HG03066 (cell line): ENCODE data around the gene RRP15.
A peak's percentile ranks its signal among the peaks of the same experiment; 100 is the strongest.

ENCODE experiments used
- ATAC-seq: cut with Tn5 transposase; IDR thresholded peaks from one replicate; pipeline ENCODE4 v1.9.1; 2021; ENCODE audit warnings: low read depth; ENCODE audit not compliant: unreplicated experiment

RRP15 gene, protein sequence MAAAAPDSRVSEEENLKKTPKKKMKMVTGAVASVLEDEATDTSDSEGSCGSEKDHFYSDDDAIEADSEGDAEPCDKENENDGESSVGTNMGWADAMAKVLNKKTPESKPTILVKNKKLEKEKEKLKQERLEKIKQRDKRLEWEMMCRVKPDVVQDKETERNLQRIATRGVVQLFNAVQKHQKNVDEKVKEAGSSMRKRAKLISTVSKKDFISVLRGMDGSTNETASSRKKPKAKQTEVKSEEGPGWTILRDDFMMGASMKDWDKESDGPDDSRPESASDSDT

DNA sequence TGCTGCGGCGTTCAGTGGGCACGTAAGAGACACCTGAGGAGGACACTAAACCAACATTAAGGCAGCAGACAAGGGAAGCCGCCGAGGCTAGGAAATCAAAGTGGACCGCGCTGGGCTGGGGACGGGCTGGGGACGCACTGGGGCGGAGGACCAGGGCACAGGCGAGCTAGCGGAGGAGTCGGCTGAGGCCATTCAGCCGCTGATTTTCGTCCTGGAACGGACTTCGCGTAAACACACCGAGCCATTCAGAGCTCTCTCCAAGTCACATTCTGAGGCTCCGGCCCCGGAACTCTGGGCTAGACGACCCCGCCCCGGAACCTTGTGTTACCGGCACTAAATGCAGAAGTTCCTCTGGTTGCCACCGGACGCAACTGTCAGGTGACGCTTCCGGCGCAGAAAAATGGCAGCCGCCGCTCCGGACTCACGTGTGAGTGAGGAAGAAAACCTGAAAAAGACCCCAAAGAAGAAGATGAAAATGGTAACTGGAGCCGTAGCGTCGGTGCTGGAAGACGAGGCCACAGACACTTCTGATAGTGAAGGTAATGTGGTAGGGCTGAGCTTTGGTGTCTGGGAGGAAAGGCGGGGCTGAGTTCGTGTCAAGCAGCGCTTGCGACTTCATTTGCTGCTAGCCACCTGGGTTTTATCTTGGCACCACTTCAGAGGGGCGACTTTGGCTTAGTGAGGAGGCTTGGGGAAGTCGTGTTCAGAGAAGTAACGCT, at the start of gene RRP15:
TSS of gene RRP15 (plus strand) at position 377 of the 719 bp plus-strand sequence. CDS start at position 401, 24 bp downstream.
- ATAC-seq, result peak; percentile 100

DNA sequence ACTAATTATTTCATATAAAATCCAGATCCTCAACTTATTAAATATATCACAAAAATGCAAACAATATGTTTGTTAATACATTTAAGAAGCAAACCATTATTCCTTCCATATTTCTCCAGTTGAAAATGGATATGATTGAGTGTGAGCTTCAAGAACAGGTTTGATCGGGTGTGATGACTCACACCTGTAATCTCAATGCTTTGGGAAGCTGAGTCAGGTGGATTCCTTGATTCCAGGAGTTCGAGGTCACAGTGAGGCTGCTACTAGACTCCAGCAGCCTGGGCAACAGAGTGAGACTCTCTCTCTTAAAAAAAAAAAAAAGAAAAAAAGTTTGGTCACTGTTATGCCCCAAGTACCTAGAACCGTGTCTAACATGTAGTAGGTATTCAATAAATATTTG, 42.9 kb upstream of the RRP15 start:
- ATAC-seq, result no peak

DNA sequence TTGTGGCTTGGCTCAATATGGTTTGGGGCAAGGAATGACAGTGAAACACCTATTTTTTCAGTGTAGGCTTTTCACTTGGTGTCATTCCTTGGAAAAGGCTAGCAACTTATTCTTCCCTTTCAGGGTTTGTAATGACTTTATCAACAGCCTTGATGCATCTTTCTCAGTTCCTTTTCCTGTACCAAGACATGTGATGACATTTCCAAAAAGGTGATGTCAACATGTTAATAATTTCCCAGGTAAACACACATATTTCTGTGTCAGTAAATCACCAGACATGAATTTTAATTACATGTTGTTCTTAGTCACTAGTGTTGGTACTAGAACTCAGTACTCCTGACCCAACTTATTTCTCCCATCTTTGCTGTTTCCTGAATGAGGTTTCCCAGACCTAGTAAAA, 37.8 kb upstream of the RRP15 start:
- no peak for ATAC-seq

DNA sequence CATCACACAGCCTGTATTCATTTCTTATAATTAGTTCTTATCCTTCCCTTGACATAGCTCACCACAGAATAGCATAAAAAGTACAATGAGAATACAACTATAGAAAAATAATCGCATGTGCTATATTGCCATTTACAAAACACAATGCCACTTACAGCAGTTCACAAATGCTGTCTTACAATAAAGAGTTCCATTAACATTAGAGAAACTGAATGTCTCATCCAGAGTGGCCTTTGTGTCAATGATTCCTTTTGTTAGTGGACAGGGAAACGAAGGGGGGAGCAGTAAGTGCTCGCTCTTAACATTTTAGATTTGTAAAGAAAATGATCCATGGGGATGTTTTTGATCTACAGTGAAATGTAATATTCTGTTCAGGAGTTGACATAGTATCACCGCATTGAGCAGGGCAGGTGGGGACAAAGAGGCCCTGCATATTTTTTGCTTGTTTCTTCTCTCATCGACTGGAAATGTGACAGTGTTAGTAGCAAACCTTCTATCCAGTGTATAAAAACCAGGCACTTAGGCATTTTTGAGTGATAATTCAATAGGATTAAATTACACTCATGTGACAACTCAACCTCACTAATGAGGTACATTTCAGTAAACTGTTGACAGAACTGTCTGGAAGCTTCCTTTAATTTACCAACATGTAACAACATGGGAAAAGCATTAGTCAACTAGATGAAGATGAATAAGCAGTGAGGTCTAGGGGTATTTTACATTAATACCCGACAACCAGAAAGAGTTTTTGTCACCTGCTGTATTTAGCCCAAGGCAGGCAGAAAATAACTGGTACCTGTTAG, 35.6 kb upstream of the RRP15 start:
- ATAC-seq, result no peak

DNA sequence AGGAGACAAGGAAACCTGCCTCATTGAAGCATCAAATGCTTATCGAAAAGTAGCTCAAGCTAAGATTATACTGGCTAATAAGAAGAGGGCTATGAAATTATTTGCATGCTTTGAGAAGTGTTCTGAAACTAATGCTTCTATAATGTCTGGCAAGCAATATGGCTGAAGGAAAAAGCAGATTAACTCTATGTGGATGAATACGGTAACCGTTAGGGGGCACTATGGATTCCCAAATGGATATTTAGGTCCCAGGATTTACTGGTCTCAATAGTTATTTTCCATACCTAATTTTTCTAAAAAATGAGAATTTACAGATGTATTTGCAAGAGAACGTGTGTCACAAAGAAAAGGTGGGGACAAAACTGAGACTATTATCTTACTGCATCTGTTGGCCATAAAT, 34.6 kb upstream of the RRP15 start:
- no peak for ATAC-seq

DNA sequence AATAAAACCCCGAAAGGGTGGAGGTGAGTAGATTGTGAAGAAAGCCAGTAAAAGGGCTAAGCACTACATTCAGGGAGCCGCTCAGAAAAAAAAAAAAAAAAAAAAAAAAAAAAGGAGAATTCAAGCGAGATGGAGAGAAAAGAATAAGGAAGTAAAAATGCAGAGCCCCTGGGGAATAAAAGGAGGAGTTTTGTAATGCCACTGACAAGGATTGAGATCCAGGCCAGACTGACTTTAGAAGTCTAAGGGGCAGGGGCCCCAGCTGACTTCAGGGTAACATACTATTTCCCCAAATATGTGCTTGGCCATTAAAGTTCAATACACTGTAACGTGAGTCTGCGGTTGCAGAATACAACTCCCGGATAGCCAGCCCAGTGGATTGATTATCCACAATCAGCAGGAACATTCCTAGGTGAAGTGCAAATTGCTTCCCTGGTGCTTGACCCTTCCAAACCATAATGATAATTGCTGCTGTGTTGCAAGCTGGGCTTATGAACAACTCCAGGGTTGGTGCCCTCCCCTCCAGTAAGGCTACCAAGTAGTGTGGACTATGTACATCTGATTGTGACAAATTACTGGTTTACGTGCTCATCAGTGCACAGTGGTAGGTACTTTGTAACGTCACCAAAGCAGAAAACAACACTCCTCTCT, 30.7 kb upstream of the RRP15 start:
- ATAC-seq, result no peak

DNA sequence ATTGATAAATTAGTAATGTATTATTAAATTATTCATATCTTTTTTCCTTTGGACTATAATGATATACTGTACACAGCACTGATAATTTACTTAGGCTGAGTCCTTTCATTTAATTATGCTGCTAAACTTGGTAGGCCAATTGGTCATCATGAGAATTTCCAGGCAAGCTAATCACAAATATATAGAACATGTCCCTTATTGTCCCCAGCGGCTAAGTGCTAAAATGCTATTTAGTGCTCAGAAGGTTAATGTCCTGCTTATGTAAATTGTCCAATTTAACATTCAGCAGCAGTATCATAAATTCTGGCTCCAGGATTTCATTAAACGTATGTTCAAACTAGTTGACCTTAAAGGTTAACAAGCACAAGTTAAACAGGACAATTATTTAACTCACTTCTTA, 30.0 kb upstream of the RRP15 start:
- ATAC-seq, result no peak

DNA sequence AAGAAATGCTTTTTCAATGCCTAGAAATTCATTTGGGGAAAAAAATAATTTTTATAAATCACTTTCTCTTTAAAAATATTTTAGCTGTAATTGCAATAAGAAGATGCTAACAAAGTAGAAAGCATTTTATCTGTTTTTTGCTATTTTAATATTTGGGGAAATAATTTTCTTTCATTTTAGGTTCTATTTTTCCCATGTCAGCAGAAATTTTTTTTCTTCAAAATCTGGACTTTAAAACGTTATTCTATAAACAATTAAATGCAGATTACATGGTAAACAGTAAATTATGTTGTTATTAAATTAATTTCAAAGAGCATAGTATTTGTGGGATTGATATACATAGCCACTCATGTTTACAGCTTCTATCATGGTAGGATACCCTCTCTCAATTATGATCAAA, 27.7 kb upstream of the RRP15 start:
- ATAC-seq, result no peak

DNA sequence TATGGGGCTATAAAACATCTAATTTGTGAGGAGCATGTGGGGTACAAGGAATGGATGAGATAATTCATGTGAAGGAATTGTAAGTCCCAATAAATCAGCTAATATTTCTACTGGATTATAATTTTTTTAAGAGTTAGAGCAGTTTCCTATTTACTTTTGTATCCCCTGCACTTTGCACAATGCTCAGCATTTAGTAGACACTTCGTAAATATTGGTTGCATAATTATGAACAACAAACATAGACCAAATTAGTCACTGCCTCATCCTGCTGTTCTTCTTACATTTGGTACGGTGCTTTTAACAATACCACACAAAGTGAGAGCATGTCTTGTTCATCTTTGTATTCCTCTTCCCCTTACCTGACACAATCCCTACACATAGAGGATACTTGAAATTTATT, 27.1 kb upstream of the RRP15 start:
- ATAC-seq, result no peak

DNA sequence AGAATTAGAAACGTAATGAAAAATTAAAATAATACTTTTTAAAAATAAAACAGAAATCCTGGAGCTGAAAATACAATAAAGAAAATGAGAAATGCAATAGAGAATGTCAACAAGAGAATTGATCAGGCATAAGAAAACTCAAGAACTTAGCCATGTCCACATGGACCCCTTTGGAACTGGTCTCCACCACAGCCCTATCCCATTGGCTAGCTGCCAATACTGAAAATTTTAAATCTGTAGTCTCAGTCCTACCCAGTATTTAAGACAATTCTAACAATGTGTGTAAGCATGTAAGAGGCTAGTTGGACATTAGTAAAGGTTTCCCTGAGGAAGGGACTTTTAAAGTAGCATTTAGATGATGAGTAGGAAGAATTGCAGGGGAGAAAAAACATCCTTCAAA, 25.8 kb upstream of the RRP15 start:
- no peak for ATAC-seq

DNA sequence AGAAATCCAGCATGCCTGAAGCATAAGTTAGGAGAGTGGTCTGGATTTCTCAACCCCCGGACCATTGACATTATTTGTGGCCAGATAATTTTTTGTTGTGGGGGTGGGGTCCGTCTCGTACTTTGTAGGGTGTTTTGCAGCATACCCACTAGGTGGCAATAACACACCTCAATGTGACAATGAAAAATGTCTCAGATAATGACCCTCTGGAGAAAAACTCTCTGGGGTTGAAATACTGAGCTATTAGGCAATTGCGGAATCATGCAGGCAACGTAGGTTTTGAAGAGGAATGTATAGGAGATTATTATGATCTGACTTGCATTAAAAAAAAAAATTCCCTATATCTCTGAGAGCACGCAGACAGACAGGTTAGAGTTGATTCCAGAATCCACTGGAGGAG, 25.3 kb upstream of the RRP15 start:
- peak; percentile 56 for ATAC-seq

DNA sequence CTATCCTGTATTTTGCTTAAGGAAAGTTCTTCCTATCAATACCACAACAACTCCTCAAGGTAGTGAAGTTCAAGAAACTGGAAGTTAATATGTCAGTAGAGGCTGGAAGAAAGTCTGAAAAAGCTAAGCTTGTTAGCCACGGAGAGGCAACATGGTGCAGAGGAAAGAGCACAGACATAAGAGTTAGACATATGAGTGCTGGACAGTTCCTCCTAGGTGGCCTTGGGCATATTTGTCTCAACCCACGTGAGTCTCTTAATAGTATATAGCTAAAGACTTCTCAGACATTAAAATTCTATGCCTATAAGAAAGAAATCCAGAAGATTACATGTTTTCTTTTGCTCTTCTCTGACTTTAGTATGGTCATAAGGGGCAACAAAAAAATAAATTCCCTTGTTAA, 22.8 kb upstream of the RRP15 start:
- no peak for ATAC-seq

DNA sequence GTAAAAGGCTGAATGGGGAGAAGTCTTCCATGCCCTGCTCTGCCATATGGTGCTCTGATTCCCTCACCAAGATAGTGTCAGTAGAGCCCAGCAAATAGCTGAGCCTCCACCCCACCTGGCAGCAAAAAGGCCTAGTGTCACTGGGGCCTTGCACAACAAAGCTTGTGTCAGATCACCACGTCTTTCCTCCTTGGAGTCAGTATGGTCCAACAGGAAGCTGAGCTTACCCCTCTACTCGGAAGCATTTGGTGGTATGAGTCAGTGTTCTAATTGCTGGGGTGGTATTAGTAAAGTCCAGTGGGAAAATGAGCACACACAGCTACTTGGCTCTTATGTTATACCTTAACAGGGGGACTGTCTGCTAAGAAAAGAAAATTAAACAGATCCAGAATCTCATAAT, 18.7 kb upstream of the RRP15 start:
- ATAC-seq, result no peak

DNA sequence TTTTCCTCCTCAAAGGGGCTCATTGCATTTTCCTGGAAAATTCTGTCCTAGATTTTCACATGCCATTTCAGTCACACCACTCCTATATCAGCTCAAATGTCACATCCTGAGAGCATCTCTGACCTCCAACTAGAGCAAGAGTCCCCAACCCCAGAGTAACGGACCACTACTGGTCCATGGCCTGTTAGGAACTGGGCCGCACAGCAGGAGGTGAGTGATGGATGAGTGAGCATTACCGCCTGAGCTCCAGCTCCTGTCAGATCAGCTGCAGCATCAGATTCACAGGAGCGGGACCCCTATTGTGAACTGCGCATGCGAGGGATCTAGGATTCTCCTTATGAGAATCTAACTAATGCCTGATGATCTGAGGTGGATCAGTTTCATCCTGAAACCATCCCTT, 12.7 kb upstream of the RRP15 start:
- no peak for ATAC-seq

DNA sequence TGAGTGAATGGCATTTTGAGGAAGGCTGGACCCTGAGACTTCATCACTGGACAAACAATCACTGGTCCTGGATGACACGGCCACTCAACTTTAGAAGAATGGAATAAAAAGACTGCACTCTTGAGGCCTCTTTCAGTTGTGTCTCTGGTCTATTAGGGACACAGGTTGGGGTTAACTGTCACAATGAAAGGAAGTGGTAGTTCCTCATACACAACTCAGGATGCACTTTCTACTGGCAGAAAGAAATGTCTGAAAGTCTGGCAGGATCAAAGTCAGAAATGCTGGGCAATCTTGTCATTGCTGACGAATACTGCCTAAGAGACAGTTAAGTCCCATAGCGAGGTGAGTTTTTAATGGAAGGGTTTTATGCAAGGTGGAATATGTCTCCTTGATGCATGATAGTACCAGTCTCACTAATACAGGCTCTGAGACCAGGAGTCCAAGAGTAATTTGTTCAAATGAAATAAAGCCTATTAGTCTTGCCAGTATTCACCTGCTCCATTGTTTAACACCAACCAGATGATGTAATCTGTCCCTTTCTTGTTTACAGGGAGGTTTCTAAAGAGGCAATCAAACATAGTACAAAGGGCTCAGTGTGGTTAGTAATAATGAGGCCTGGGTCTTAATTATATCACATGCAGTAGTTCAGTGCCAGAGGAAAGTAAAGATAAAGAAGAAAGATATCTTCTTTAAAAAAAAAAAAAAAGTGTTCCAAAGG, 11.2 kb upstream of the RRP15 start:
- no peak for ATAC-seq

DNA sequence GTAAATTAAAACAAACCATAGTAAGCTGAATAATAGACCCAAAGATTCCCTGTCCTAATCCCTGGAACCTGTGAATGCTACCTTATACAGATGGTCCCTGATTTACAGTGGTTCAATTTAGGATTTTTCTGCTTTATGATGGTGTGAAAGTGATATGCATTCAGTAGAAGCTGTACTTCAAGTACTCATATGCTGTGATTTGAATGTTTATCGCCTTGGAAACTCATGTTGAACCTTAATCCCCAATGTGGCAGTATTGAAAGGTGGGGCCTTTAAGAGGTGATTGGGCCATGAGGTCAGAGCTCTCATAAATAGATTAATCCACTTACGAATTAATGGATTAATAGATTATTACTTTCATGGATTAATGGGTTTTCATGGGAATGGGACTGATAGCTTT, 10.6 kb upstream of the RRP15 start:
- no peak for ATAC-seq

DNA sequence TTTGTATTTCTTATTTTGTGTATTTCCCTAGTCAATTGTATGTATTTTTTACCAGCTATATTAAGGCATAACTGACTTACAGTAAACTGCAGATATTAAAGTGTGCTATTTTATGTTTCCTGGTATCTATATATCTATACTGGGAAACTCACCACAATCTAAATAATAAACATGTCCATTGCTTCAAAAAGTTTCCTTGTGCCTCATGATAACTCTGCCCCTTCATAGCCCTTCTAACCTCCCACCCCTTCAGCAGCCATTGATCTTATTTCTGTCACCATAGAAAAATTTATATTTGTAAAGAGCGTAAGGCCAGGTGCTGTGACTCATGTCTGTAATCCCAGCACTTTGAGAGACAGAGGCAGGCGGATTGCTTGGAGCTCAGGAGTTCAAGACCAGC, 9.3 kb upstream of the RRP15 start:
- no peak for ATAC-seq

DNA sequence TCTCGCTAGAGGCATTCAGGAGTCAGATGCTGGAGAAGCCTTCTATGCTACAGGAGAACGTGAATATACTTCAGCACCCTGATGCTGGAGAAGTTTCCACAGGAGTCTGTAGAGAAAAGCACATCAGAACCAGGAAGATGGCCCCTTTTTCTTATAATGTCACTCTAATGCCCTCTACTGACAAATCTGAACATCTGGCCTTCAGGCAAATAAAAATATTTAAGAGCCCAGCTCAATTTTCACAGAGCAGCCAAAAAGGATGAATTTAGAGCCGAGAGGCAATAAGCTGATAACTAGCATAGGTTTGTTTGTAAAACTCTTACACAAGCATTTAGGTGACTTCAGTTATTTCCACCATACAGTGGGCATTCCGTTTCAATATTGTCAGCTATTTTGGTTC, 3.8 kb upstream of the RRP15 start:
- ATAC-seq, result no peak

DNA sequence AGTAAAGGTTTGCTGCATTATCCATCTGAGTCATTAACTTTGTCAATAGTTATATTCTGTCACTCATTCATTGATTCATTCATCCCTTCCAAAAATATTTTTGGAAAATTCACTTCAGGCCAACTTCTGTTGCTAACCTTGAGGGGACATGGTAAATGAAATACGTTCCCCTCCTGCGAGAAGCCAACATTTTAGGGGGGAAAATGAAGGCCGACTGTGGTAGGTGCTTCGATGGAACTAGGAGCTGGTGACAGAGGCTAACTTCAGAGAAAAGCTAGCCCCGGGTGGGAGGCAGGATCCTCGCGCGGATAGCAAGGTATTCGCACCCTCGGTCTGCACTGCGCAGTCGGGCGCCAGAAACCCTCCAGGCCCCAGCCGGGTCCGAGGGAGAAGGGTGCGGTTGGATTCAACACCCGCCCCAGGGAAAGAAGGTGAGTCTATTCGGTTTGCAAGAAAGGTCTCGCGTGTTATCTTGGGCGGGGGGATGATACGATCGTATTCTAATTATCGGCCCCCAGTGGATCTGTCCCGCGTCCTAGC, 646 bp upstream of the RRP15 start:
- peak; percentile 31 for ATAC-seq

DNA sequence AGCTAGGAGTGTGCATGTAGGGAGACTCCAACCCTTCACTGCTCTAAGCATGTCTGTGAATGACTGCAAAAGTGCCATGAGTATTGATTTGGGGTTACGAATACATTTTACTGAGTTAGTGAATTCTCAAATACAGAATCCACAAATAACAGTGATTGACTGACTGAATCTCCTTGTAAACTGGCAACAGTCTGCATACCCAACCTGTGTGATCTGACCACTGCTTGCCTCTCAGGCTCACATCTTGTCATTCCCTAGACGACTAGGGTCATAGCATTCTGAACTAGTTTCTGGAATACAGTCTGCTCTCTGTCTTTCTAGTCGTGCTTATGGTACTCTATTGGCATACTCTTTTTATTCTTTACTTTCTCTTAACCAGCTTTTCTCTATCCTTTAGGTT, 7.4 kb downstream of the RRP15 start:
- ATAC-seq, result no peak
